Peyer's patch (tissue), 4 donors: ENCODE data around the gene CHRNB4.

Experiments used
- CTCF ChIP-seq, 6 experiments: fragments of 450-650 bp in 4 of 6; fragments of 200-600 bp in 2 of 6; sonication (generic) in 1 of 6; IDR thresholded peaks; one replicate each; pipeline ENCODE4 v1.5.1; 2017 to 2019; ENCODE audit warnings: antibody characterized with exemption in 6 of 6, mild to moderate bottlenecking in 3 of 6, moderate library complexity in 1 of 6
- POLR2A ChIP-seq, 2 donors: fragments of 450-650 bp; IDR thresholded peaks; one replicate each; pipeline ENCODE4 v1.5.1; 2017; ENCODE audit warnings: antibody characterized with exemption in 2 of 2, mild to moderate bottlenecking in 2 of 2, moderate library complexity in 2 of 2

GRCh38 chr15:78604420-78604819 is 36.6 kb downstream of the CHRNB4 start:
- no peak for TF ChIP-seq CTCF (IDR thresholded peaks at IDR 0.05)
- TF ChIP-seq POLR2A (IDR thresholded peaks at IDR 0.05): no peak
